ENCODE measurements around the gene IQCN.
A peak's percentile ranks its signal among the peaks of the same experiment; 100 is the strongest.
"Not testable (repeated sequence)": the region's sequence is repeated elsewhere in the genome, so short reads cannot be mapped to it uniquely, and the experiment has no call there.

Gene IQCN

DNA sequence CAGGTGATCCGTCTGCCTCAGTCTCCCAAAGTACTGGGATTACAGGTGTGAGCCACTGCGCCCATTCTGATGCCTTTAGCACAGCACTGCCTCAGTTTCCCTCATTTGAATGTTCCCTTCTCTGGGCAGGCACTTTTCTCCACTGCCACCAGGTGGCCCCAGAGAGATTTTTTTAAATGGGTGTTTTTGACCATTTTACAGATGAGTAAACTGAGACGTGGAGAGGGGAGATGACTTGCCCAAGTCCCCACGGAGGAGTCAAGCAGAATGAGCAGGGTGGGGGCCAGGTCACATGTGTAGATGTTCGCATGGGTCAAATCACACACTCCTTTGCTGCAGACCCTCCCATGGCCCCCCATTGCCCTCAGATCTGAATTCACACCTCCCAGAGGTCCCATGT, 44.8 kb downstream of the IQCN start:
- no peak for DNase-seq

DNA sequence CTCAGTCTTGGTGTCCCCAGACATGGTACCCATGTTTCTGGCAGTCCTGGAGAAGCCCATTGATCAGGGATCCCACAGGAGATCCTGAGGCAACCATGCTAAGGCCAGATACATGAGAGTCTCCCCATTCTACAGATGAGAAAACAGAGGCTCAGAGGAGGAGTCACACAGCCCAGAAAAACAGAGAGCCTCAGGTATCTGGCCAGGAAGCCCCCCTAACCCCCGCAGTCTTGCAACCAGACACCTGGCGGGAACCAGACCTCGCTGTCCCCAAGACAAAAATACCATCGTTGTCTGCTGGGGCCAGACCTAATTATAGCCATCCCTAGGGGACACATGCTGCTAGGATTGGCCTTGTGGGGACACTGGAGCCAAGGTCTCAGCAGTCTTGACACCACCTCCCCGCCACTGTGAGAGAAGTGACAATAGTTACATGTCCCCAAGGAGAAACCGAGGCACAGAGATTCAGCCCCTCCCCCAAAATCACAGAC, 46.4 kb downstream of the IQCN start:
- no peak for DNase-seq

DNA sequence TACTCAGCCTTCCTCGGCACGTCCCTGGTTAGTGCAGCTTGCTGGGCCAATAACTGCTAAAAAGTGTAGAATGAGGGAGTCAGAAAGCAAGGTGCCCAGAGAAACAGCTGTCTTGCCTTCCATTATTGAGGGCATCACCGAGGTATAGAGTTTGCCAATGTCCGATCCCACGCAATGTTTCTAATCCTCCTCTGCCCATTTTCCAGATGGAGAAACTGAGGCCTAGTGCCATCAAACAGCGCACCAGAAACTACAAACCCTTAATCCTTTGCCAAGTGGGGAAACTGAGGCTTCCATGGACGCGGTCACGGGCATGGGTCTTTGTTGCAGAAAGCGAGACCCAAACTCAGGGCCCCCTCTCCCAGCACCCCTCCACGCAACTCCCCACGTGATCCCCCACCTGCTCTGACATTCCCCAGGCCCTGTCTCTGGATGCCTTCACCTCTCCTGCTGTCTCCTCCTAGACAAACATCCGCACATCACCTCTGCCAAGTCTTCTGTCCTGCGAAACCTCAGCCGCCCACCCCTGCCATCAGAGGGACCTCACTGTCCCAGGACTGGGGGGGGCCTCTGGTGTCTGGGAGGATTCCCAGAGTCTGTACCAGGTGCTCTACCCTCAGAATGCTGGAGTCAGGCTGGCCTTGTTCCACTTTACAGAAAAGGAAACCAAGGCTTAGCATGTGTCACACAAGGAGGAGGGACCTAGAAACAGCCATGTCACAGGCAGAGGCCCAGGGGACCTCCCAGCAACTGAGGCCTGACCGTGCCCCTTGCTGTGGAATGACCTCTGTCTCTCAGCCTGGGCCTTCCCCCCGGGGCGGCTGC, 47.1 kb downstream of the IQCN start:
- no peak for DNase-seq

DNA sequence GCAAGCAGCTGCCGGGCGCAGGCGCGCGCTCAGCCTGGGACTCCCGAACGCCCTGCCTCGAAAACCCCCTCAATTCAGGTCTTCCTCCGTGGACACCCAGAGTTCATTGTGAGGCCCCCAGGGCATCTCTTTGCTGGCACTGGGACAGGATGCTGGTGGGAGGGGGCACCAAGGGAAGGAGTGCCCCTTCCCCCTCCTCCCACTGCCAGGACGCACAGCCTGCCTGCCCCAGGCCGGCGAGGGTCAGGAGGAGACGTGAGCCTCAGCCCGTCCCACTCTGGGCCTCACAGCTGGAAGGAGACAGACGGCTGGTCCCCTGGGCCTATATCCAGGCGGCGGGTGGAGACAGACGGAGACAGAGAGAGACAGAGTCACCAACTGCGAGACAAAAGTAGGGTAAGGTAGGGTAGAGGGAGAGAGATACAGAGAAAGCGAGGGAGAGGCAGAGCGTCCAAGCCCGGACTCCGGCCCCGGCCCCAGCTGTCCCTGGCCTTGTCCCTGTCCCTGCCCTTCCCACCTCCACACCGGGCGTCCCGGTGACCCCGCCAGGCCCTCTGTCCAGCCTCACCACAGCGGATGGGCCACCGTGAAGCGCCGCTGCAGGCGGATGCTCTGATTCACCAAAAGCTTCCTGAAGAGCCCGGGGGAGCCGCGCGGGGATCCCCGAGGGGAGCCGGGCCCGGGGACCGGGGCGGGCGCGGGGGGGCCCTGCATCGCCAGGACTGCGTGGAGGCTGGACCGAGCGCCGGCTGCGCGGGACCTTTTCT, 48.4 kb downstream of the IQCN start, which contains the start of gene PDE4C:
PDE4C (minus strand) TSS at position 737 of the 767 bp plus-strand sequence; CDS start at position 714, 23 bp downstream.
- DNase-seq: peak; percentile 45

DNA sequence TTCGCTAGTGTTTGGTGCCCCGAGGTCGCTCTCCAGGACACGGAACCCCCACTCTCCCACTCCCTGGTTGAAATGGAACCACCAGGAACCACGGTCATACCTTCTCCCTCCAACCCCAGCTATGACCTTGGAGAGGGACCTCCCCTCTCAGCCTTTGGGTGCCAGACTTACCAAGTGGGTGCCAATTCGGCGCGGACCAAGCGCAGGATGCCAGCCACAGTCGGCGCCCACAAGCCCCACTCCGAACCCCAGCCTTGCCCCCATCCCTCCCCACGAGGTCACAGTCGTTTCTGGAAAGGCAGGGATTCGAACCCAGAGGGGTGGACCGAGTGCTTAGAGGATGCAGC, 48.9 kb downstream of the IQCN start:
- no peak for DNase-seq

DNA sequence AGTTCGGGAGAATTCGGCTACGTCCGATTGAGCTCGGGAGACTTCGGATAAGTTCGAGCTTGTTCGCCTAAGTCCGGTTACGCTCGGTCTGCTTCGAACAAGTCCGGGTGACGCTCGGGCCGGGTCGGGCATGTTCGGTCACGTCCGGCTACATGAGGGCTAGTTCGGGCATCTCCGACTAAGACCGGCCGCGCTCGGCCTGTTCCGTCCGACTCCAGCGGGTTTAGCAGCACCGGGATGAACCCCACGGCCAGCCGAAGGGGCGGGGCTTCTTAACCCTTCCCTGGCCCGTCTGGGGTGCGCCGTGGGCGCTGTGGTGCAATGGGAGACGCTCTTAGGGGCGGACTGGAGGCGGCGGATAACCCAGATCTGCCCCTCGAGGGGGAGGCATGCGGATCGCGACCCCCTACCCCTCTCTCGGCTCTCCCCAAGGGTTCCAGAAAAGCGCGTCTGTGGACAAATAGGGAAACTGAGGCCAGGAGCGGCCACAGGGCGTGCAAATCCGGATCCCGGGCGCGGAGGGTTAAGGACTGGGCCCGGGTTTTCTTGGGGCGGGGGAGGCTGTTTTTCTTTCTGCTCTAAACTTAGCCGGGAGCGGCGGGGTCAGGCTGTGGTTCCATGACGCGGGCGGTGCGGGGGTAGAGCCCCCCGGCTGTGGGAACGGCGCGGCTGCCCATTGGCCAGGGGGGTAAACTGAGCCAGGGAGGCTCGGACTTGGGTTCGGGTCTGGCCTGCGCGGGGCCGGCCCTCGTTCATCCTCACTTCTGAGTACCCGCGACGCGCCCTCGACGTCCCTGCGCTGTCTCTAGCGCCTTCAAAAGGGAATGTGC, 49.5 kb downstream of the IQCN start:
- peak; percentile 51 for DNase-seq

DNA sequence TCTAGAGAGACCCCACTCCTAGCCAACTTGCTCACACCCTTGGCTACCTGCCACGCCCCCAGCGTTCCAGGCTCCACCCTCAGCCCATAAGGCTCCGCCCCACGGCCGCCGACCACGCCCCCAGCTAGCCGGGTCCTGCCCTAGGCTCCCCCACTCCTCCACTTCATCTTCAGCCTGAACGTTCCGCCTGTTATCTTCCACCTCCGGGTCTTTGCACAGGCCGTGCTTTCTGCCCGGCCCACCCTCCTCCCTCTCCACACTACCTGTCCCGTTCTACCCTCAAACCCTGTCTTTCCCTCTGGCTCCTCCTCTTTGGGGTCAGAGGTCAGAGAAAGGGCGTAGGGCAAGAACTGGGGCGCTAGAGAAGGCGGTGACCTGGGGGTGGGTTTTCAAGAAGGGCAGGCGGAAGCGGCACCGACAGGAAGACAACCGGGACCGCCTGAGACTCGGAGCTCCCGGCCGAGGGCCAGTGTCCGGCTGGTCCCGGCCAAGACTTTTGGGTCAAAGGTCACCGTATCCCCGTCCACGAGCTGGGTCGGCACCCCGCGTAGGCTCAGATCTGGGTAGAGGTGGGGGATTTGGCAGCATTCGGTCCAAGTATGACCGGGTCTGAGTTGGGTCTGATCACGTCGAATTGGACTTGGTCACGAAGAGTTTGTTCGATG, 50.3 kb downstream of the IQCN start:
- DNase-seq: peak; percentile 39

DNA sequence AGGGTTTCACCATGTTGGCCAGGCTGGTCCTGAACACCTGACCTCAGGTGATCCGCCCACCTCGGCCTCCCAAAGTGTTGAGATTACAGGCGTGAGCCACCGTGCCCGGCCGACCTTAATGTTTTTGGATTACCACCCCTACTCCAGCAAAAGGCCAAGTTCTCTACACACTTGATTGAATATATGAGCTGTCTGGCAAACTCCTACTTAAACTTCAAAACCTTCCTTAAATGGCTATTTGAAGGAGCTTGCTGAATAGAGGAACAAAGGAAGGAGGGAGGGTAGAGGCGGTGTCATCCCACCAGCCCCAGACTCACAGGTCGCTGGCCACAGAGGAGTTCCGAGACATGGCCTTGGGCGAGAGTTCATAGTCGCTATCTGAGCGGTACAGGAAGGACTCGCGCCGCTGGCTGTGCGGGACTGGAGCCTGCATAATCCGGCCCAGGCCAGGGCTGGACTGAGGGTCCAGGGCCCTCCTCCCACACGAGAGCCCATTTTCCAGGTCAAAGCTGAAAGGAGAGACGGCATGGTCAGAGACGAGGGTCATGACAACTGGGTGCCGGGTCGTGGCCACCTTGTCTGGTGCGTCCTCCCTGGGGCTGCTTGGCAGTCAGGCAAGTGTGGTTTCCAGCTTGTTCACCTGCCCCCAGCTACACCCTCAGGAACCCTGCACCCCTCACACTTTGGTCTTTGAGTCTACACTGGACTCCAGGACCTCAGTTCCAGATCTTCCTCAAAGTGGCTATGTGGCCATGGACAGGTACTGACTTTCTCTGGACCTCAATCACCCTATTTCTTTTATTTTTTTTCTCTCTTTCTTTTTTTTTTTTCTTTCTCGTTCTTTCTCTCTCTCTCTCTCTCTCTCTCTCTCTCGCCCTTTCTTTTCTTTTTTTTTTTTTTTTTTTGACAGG, 52.2 kb downstream of the IQCN start:
- no peak for DNase-seq

DNA sequence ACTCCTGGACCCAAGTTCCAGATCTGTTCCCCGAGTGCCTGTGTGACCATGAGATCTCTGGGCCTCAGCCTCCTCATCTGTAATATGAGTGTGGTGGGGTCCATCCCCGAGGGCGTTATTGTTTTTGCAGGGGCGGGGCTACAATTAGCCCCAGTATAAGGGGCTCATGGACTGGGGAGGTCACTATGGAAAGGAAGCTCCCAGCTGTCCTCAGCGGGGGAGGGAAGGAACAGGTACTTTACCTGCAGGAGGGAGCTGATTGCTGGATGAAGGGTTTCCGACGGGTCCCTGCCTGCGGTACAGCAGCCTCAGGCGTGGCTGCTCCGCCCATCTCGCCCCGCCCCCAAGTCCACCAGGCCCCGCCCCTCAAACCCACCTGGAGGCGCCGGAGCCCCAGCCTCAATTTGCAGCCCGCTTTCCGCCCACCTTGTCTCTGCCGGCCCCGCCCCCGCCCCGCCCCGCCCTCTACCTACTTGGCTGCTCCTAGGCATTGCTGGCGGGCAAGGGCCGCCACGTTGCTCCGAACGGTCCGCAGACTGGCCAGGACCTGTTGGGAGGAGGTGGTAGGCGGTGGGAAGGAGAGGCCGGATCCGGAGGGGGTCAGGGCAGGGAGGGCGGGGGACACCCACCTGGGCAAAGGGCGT, 53.5 kb downstream of the IQCN start:
- DNase-seq: peak; percentile 27

DNA sequence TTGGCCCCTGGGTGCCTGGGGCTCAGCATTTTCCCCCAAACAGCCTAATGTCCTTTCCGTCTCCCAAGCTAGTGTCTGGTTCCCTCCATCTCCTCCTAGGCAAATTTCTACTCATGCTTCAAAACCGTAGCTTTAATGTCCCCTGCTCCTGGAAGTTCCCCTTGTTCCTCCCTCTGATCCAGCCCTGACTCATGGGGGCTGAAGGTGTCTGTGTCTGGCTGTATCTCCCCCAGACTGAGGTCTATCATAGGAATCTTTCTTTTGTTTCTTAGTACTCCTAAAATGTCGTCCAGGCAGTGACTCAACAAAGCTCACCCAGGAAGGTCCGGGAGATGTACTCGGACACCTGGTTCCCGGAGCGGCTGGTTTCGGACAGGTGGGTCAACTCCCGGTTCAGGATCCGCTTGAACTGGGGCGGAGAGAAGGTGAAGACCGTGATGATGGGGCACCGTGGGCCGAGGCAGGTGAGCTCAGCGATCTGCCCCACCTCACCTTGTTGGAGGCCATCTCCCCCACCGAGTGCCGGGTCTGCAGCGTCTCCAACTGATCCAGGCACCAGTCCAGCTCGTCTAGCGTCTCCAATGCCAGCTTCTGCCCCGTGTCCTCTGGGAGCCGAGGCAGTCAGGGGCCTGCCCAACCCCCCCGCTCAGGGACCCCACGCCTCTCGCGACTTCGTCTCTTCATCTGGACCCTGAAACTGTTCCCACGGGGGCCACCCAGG, 54.2 kb downstream of the IQCN start:
- DNase-seq: no peak

DNA sequence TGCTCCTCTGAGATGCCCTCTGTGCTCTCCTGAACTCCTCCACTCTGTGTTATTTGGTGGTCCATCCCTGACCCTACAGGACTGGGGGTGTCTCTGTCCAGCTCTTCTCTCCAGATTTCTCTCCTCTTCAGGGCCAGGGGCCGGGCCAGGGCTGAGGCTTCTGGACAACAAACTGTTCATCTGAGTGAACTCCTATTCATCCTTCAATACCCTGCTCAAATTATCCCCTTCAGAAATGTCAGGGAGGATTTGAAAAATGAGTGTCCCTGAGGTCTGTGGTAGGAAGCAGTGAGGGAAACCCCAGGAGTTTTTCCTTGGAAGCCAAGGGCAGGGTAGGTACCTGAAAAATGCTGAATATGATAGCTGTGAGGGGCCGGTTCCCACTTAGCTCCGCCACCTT, 55.7 kb downstream of the IQCN start:
- no peak for DNase-seq

DNA sequence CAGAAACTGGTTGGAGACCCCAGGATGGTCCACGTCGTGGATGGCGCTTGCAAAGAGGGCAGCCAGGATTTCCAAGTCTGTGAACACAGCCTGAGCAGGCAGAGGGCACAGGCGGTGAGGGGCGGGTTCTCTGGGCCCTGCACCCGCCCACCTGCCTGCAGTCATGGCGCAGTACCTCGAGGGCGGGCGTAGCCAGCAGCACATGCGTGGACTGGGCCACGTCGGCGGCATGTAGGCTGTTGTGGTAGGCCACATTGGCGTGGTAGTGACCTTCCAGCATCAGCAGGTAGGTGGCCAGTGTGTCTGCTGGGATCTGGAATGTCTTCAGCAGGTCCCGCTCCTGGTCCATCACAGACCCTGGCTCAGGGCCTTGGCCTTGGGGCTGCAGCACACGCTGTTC, 56.1 kb downstream of the IQCN start:
- DNase-seq: no peak

DNA sequence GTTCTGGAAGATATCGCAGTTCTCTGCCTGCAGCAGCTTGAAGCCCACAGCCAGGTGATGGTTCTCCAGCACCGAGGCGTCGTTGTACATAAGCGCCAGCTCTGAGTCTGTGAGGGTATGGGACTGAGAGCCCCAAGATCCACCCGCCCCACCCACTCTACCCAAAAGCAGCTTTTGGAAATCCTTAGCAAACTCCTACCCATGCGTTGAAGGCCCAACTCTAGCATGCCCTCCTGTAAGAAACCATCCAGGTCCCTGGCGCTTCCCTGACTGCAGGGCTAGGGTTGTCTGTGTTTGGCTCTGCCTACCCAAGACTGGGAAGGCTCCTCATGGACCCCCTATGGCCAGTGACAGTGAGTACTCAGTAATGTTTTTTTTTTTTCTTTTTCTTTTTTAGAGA, 57.5 kb downstream of the IQCN start:
- DNase-seq: no peak

DNA sequence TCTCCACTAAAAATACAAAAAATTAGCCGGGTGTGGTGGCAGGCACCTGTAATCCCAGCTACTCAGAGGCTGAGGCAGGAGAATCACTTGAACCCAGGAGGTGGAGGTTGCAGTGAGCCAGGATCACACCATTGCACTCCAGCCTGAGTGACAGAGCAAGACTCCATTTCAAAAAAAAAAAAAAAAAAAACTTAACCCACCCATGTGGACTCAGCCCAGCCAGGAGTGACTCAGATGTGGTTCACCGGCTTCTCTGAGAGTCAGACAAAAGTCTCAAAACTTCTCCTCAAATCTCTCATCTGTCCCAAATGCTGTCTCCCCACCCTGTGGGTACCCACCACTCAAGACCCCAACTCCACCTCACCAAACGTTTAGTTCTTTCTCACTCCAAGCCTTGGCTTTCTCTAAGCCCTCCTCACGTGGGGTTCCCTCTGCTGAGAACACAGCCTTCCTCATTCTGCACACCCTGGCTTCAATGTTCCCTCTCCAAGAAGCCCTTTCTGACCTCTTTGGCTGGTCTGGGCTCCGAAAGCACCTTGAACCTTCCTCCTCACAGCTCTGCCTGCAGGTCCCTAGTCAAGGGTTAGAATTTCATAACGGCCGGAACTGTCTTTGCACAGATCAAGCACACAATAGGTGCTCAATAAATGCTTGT, 59.3 kb downstream of the IQCN start:
- DNase-seq: no peak

DNA sequence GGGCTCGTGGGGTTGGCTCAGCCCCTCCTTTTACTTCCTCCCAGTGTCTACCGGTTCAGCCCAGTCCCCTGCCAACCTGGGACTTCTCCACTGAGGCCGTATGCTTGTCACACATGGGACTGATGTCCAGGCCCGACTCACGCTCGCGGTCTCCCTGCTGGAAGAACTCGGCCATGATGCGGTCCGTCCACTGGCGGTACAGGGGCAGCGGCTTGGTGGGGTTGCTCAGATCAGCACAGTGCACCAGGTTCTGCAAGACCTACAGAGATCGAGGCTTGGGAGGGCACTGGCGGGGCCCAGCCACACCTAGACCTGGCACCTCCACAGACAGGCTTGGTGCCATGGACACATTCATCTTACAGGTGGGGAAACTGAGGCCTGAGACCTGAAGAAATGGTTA, 62.6 kb downstream of the IQCN start:
- DNase-seq: no peak

DNA sequence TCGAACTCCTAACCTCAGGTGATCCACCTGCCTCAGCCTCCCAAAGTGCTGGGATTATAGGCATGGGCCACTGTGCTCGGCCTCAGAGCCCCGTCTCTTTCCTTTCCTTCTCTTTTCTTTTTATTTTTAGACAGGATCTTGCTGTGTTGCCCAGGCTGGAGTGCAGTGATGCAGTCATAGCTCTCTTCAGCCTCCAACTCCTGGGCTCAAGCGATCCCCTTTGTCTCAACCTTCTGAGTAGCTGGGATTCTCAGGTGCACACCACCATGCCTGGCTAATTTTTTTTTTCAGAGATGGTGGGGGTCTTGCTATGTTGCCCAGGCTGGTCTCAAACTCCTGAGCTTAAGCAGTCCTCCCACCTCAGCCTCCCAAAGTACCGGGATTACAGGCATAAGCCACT, 64.3 kb downstream of the IQCN start:
- DNase-seq: not testable (repeated sequence)

DNA sequence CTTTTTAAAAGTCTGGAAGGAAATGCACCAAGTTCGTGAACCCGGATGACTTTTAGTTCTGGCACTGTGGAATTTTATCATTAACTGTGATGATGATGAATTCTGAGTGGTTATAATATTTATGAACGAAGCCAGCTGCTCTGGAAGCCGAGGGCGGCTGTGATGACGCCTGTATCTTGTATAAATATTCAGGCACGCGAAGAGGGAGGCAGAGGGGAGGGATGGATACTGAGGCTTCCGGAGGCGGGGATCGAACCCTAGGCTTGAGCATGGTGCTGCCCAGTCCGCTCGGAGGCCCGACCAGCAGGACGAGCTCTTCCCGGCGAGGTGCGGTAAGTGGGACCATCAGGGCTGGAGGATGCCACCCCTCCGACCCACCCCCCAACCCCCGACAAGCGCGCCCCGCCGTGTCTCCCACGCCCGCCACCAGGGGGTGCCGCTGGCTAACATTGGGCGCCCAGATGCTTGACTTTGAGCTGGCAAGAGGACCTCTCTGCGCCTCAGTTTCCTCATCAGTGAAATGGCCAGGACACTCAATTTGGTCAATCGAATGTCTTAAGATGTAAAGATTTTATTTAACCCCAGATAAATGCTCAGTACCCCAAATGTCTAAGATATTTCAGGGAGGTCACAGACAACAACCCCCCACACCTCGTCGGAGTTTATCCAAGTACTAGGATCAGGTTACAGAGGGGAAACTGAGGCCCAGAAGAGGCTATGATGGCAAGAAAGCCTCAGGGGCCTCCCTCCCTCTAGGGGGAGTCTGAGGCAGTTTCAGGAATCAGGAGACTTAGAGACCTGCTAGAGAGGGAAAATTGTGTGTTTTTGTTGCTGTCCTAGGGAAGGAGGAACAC, 65.9 kb downstream of the IQCN start:
- peak; percentile 7 for DNase-seq

Data from NCI-H2171 treated with DMSO at 0.1 percent for 48 hours (cell line).